Esophagus mucosa (tissue), 1 donor: Measurements from ENCODE around the gene GRIN2A. TPM values are rescaled to one million over a fixed set of nuclear protein-coding genes. Genes with fewer than 3 reads are reported as not detected.

Source experiments
- ATAC-seq: fragments of 200-7000 bp; cut with Tn5 transposase; one replicate; pipeline ENCODE4 v1.9.1; 2020
- total RNA-seq: library from RNA; stranded (reverse); gene quantifications from one replicate; pipeline ENCODE4 v1.2.4, GENCODE V29; 2023
- donor health status: DM: yes; HTN: yes; CAD: no.

Gene GRIN2A
- total RNA-seq, 1 donor from 2014 or later: not detected

DNA sequence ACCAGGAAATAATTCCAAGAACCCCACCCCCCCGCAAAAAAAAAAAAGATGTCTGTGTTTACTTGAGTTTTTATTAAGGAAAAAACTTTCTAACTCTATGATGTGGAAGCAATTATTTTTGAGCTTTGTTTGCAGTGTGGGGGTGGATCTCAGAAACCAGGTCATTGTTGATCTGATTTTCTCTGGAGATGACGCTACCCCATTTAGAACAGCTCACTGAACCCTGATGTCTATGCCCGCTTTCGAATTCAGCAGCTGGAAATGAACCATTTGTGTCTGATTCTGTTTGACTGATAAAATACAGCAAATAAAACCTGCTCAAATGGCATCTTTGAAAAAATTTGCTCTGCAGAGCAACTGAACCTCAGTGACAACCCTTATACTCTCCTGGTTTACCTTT lies 368.6 kb downstream of the GRIN2A start:
- no peak for ATAC-seq

DNA sequence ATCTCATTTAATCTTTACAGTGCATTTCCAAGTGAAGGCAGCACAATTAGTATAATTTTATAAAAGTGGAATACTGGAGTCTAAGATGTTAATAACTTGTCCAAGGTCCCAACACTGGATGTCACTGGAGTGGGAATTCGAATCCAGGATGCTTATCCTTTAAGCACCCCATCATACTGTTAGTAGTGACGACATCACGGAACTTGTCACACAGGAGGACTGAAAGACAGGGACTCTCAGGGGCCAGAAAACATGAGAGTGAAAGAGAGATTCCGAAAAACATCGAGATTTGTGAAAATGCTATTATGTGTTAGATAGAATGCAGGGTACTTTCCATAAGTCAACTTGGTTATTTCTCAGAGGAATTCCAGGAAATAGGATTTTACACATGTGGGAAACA lies 374.0 kb downstream of the GRIN2A start:
- ATAC-seq: no peak

DNA sequence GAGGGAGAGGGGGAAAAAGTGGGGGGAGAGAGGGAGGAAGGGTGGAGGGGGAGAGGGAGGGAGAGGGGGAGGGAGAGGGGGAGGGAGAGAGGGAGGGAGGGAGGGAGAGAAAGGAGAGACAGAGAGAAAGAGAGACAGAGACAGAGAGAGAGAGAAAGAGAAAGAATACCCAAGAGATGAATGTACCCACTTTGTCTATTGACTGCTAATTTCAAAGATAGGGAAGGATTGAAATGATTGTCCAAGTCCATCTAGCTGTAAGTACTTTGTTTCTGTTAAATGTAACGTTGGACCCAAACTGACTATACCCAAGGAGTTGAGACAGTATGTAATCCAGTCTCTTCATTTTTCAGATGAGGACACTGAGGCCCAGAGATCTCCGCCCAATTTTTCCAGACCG lies 374.9 kb downstream of the GRIN2A start:
- ATAC-seq: no peak

DNA sequence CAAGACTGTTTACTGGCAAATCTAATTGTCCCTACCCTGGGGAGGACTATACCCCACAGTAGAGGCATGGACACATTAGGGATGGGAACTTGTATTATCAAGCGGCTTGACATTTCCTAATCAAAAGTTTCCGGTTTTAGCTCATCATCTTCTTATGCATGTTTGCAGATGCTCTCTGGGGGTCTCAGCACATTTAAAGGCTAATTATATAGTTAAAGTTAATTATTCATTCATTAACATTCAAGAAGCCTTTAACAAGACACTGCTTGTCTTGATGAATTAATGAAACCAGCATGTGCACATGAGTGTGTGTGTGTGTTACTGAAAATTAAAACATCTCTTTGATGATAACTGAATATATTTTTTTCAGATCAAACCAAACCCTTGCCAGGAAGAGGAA lies 377.1 kb downstream of the GRIN2A start:
- ATAC-seq: no peak

DNA sequence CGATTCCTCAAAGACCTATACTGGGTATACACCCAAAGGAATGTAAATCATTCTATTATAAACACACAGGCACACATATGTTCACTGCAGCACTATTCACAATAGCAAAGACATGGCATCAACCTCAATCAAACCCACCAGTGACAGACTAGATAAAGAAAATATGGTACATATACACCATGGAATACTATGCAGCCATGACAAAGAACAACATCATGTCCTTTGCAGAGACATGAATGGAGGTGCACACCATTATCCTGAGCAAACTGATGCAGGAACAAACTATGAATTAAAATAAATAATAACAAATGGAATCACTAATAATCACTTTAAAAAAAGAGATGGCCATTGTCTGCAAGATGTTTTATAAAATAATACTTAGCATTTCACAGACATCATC lies 380.1 kb downstream of the GRIN2A start:
- ATAC-seq: no peak

DNA sequence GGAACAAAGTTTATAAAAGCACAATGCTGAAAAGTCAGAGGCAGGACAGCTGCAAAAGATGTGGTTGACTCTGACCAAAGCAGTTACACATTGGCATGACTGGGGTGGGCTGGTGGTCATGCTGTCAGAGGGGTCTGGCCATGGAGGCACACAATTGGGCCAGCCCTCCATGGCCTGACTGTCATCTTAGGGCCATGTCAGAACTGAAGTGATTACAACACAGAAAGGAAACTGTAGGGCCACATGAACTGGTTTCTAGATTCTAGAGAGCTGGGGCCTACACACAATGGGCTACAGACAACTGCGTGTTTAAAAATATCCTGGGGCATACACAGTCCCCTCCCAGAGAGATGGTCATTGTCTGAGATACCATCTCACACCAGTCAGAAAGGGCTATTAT lies 380.6 kb downstream of the GRIN2A start:
- ATAC-seq: no peak

DNA sequence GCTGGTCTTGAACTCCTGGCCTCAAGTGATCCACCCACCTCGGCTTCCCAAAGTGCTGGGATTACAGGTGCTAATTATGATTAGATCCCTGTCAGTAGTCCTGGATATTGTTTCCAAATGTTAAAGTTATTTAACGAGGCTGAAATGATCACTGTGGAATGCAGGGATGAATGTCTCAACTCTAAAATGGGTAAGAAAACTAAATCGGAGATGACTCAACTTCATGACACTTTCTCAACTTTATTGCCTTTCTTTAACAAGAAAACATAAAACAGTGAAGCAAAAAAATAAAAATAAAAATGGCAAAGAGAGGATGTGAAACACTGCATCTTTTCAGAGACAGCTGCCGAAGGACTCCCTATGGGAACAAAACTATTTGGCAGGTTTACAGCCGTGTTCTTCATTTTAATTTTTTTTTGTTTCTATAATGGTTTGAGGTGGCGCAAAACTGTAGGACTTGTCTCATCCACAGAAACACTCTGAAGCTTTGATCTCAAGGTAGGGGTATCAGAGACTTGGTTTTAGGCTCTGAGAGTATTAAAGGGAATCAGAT lies 382.0 kb downstream of the GRIN2A start:
- no peak for ATAC-seq

DNA sequence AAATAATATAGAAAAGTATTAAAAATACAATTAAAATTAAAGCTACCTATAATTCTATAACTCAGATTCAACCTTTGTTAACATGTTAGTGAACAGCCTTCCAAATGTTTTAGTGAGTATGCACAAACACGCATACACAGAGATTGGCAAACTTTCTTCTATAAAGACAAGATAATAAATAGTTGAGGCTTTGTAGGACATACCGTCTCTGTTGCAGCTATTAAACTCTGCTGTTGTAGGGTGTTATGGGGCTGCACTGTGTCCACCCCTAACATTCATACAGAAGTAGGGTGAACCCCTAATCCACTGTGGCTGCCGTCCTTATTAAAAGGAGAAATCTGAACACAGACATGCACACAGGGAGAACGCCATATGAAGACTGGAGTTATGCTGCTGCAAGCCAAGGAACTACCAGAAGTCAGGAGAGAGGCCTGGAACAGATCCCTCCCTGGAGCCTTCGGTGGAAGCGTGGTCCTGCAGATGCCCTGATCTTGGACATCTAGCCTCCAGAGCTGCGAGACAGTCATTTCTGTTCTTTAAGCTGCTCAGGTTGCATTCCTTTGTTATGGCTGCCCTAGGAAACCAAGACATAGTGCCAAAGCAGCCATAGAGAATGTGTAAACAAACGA lies 383.2 kb downstream of the GRIN2A start:
- no peak for ATAC-seq

DNA sequence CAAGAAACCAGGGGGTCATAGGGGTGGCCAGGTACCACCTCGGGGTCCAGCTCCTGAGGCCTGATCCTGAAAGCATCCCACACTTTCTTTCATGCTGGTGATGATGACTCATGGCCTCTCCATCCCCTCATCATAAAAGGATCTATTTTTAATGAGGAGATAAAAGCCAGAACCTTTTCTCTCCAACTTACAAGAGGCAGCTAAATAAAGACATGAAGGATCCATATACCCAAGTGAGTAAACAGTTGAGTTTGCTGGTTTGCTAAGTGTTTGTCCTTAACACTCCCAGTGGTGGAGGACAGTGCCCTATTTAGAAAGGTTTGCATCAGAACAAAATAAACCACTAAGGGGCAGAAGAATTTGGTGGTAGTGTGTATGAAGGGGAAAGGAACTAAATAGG lies 383.8 kb downstream of the GRIN2A start:
- no peak for ATAC-seq

DNA sequence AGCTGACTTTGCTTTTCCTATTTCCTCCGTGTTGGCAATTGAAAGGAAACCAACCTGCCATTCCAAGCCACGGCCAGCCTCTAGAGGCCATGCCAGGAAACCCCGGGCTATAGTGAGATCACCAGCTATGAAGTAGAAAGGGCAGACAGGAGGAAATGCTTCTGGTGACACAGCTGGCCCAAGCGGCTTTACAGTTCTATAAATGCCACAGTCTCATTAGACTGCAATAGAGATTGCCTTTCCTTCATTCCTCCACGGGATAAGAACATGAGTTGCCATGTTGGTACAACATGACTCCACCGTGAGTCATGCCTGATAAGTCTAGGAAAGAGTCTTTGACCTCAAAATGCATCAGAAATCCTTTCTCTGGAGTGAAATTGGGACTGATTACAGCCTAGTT lies 384.9 kb downstream of the GRIN2A start:
- ATAC-seq: no peak

DNA sequence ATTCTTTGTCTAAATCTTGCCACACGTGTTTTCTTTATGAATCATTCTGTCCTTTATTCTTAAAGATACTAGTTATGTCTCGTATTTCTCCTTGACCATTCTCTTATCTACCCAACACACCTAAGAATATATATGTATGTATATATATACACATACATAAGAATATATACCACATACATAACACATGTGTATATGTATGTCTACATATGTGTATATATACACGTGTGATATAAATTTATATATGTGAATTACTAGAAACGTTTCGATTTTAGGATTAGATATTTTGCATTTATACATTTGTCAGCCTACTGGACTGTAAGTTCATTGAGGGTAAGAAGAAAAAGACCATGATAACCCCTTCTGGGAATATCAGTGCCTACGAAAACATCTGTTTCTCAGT lies 388.6 kb downstream of the GRIN2A start:
- ATAC-seq: no peak

DNA sequence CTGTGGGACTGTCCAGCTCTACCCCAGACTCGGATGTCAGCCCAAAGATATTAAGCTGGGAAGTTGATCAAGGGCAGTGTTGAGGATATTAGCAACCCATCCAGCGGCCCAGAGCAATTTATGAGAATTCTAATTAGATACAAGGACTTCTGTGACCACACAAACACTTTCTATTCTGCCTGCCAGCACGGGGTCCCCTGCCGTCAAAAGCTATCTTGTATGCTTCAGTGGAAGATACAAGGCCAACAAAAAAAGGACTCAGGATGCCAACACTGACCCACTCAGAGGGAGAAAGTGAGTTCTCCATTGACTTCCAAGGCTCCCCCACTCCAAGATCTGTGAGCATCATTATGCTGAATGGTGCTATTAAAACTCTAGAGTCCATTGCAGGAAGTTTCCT lies 390.7 kb downstream of the GRIN2A start:
- ATAC-seq: no peak

DNA sequence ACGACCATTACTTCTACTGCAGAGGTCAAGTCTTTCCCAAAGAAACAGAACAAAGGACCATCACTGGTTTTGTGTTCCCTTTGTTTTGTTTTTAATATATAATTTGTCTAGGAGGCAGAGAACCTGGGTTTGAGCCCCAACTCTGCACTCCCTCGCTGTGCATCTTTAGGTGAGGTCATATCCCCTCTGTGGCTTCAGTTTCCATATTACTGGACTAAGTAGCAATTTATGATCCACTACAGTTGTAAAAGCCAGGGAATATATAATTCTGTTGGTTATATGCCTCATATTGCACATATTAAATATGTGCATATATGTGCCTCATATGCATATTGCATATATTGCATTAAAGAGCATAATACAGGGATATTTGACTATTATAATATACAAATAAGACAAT lies 392.0 kb downstream of the GRIN2A start:
- ATAC-seq: no peak

DNA sequence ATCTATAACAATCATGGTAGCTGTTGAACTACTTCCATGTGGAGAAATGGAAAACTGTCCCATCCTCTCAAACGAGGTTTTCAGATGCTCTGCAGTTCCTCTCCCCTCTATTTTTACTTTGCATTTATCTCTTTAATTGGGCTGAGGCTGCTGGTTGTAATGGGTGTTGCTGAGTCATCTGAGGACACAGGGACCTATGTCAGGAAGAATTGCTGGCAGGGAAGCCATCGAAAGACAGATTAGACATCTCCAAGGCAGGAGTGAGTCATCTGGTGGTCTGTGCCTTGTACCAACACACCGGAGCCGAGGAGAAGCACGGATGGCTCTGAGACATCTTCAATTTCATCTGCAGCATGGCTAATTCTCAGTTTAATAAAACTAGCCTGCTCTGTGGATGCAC lies 394.5 kb downstream of the GRIN2A start:
- ATAC-seq: no peak

DNA sequence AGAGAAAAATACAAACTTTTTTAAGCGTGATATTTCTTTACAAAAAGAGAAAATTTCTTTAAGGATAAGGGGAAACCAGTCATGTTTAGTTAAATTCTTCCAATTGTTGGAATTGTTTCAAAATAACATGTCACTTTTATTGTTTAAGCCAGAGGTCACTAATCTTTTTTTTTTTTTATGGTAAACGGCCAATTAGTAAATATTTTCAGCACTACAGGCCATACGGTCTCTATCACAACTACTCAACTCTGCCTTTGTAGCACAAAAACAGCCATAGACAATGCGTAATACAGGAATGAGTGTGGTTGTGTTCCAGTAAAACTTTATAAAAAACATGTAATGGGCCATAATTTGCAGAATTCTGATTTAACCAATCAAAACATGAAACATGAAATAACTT lies 401.4 kb downstream of the GRIN2A start:
- ATAC-seq: no peak

DNA sequence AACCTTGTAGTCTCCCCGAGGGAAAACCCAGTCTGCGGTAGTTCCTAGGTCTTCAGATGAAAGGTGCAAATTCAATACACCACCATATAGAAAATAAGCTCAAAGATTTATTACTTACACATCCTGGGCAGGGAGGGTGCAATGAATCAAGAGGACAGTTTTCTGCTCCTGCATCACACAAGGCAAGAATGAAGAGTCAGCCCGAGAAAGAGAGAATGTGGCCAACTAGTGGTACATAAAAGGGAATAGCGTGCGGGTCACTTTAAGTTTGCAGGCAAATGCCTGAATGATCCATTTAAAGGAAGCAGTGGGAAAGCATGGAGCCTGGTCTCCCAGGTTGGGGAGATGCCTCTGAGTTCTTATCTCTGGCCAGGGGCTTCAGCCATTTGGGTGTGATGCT lies 403.4 kb downstream of the GRIN2A start:
- ATAC-seq: no peak

DNA sequence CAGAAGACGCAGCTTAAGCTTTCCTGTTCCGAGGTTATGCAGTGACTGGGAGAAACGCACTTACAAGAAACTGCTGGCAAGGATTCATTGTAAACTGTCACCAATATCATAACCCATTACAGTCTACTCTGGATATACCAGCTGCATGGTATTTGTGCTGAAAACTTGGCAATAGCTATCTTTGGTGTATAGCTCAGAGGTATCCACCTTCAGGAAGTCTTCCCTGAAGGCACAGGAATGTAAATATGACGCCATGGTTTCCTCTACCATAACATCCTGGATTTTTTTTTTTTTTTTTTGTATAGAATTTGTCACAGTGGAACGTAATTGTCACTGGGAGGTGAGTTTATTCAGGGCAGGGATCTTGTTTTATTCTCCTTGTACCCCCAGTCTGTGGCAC lies 406.2 kb downstream of the GRIN2A start:
- ATAC-seq: no peak

DNA sequence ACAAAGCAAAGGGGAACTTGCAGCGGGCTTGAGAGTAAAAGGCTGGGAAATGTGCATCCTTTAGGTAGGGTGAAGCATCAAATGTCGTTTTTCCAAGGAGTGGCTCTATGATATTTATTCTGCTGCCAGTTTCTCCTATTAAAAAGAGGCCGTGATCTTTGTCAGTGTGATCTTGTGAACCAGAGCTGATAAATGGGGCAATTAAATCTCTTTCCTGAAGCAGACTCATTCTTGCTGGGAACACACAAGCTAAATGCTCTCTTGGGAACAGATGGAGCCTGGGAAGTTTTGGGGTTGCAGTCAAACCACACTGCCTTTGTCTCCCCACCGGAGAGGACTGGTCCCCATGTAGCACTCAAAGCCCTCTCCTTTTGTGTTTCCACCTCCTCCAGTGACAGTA lies 408.9 kb downstream of the GRIN2A start:
- ATAC-seq: no peak

DNA sequence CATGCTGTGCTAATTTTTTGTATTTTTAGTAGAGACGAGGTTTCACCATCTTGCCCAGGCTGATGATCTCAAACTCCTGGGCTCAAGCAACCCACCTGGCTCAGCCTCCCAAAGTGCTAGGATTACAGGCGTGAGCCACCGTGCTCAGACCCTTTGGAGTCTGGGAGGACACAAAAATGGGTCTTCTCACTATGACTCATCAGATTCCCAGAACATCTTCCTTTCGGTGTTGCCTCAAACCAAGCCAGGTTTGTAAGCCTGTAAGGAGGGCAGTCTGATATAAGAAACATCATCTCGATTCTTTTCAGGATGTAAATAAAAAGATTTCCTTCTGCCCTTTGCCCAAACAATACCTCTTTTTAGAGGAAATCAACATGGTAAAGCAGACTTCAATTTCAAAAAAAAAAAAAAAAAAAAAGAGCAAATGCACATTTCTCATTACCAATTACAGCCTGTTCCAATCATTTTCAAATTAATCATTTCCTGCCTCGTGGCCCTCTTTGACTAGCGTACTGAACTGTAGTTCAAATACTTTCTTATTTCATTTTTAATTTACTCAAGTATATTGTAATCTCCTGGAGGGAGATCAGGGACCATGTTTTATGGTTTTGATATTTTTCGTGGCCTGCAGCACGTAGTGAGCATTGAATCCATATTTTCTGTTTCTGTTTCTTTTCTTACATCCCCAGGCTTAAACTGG lies 409.6 kb downstream of the GRIN2A start:
- ATAC-seq: no peak

DNA sequence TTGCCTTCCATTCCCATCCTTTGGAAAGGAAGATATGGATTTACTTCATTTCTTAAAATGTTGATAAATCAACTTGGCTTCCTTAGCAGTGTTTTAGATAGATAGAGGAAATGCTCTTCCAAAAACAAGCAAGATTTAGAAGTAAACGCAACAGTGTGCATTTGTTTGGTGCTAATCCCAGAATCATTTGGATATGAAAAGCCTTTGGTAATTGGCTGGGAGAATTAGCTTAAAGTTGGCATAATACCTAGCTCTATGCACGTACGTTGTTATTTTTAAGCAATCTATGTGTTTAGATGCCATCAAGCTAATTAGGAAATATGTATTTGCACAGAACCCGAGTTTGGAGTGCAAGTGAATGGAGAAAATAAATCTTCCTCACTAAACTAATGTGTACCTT lies 415.3 kb downstream of the GRIN2A start:
- no peak for ATAC-seq

DNA sequence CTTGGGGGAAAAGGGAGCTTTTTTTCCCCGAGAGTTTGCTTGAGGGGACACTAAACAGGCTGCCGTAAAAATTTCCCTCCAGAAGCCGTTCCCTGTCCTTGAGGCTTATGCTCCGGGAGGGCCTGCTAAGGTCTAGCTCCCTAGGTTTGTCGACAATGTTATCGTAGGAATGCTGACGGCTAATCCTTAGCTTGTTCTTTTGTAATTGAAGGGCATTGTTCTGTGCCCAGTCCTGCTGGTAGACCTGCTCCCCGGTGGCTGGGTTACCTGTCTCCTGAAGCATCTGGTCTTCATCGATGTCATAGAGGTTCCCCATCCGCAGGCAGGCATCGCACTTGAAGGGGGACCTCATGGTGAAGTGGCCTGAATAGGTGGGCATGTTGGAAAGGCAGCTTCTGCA lies 418.7 kb downstream of the GRIN2A start:
- no peak for ATAC-seq

DNA sequence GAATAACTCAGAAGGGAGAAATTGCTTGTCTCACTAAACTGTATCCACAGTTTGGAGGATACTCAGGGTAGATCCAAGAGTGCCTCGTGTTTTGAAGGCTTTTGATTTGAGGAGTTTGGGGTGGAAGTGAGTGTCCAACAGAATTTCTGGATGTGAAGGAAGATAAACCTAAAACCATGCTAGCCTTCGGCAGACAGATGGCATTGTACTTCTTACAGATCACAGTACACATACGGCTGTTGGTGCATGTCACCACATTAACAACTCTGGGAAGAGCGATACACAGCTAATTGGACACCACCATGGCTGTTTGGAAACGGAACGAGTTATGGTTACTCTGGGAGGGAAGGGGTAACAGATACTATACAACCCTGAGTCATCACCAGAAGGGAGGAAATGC lies 420.4 kb downstream of the GRIN2A start:
- ATAC-seq: no peak

DNA sequence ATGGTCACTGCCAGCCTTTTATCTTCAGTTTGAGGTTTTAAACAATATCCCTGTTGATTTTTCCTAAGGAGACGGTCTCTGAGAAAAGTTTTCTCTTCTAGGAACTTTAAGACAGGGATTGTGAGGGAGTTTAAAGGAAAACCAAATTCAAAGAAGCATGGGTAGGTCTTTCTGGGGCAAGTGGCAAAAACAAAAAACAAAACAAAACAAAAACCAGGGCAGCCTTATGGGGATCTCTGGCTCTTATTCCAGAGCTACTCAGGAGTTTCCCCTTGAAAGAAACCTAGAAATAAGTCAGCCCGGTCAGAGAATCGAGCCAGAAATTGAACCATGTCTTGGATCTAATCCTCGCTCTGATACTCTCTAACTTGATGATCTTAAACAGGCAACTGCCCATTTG lies 424.5 kb downstream of the GRIN2A start:
- ATAC-seq: no peak

DNA sequence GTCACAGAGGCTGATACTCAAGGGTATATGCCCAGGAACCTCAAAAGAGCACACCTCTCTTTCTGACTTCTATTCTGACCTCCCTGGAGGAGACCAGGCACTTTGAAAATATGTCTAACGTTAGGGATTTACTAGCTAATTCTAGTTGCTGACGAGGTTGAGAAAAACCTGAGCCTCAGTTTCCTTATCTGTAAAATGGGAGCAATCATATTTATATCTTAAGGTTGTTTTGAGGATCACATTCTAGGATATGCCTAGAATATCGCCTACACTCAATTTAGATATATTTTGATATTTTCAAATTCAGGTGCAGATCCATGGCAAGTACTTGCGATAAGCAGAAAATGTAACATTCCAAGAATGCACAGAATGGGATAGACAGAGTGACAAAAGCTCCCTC lies 425.8 kb downstream of the GRIN2A start:
- no peak for ATAC-seq

DNA sequence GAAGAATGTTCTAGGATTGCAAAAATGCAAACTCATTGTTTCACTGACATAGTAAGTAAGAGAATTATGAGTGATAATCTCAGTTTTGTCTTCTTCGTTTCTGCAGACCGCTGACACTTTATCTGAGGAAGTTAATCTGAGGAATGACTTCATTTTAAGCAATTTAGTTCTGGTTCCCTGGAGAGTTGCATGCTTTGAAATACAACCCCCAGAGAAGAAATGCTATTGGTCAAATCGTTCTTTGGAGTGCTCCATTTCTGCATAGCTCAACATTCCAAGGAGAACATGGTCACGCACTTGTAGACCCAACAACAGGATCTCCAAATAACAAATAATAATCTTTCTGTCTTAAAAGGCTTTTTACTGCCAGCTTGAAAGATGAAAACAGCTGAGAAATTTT lies 427.1 kb downstream of the GRIN2A start:
- ATAC-seq: no peak
